GM19240 (cell line): ENCODE data around the gene ZFAND3.
"Not testable (repeated sequence)": the region's sequence is repeated elsewhere in the genome, so short reads cannot be mapped to it uniquely, and the experiment has no call there.

Experiments used
- DNase-seq: peaks from one replicate; pipeline ENCODE4 v3.0.0; 2011; ENCODE audit warnings: low spot score; ENCODE audit not compliant: insufficient read length

Gene ZFAND3

GRCh38 chr6:37972994-37973757 is 153.6 kb downstream of the ZFAND3 start:
- DNase-seq = no peak

GRCh38 chr6:37974381-37974780 is 154.9 kb downstream of the ZFAND3 start:
- no peak for DNase-seq

- DNase-seq = no peak
Observed at GRCh38 chr6:37974943-37975342, 155.4 kb downstream of the ZFAND3 start.

- DNase-seq = no peak
Observed at GRCh38 chr6:37977715-37978114, 158.2 kb downstream of the ZFAND3 start.

GRCh38 chr6:37979392-37980221 is 160.1 kb downstream of the ZFAND3 start:
- no peak for DNase-seq

- DNase-seq = no peak
Observed at GRCh38 chr6:37980222-37980595, 160.7 kb downstream of the ZFAND3 start.

- no peak for DNase-seq
Observed at GRCh38 chr6:37981626-37982025, 162.1 kb downstream of the ZFAND3 start.

- no peak for DNase-seq
Observed at GRCh38 chr6:37982317-37982716, 162.8 kb downstream of the ZFAND3 start.

GRCh38 chr6:37983720-37984501 is 164.4 kb downstream of the ZFAND3 start:
- DNase-seq = no peak

GRCh38 chr6:37984578-37984977 is 165.1 kb downstream of the ZFAND3 start:
- no peak for DNase-seq

- DNase-seq = no peak
Observed at GRCh38 chr6:37985355-37985754, 165.8 kb downstream of the ZFAND3 start.

GRCh38 chr6:37987018-37987417 is 167.5 kb downstream of the ZFAND3 start:
- no peak for DNase-seq

- no peak for DNase-seq
Observed at GRCh38 chr6:37987559-37987958, 168.0 kb downstream of the ZFAND3 start.

GRCh38 chr6:37988127-37988526 is 168.6 kb downstream of the ZFAND3 start:
- DNase-seq = no peak

GRCh38 chr6:37988696-37989095 is 169.2 kb downstream of the ZFAND3 start:
- no peak for DNase-seq

GRCh38 chr6:37990762-37991525 is 171.4 kb downstream of the ZFAND3 start:
- DNase-seq = no peak

- DNase-seq = no peak
Observed at GRCh38 chr6:37992749-37993148, 173.2 kb downstream of the ZFAND3 start.

- DNase-seq = not testable (repeated sequence)
Observed at GRCh38 chr6:37993194-37993593, 173.7 kb downstream of the ZFAND3 start.

GRCh38 chr6:37993596-37993995 is 174.1 kb downstream of the ZFAND3 start:
- no peak for DNase-seq

- DNase-seq = no peak
Observed at GRCh38 chr6:37994223-37994622, 174.7 kb downstream of the ZFAND3 start.

- DNase-seq = no peak
Observed at GRCh38 chr6:37998366-37998765, 178.8 kb downstream of the ZFAND3 start.
